PC-9 (cell line): ENCODE data around the gene ENO2. TPM values are rescaled to one million over a fixed set of nuclear protein-coding genes. Genes with fewer than 3 reads are reported as not detected.

Experiments
- BruUV-seq: library from RNA; stranded (reverse); fragments of 400-500 nt; replicated peaks from 2 replicates; lab custom pipeline; 2021; lab: Mats Ljungman, UMichigan
- CTCF ChIA-PET: fragments of 300-600 bp; sonication (Branson Sonifier 250); formaldehyde crosslinking; loops from one replicate; lab custom pipeline; 2022; ENCODE audit warnings: antibody characterized with exemption; lab: Charles Lee
- POLR2A ChIA-PET: fragments of 300-600 bp; sonication (Branson Sonifier 250); formaldehyde crosslinking; loops from one replicate; lab custom pipeline; 2022; ENCODE audit warnings: antibody characterized with exemption; ENCODE audit not compliant: unreplicated experiment; lab: Charles Lee
- DNase-seq, 2 experiments: peaks; one replicate each; pipeline versions ENCODE4 v3.0.0 to v3.0.0-alpha.2; 2015 to 2022; ENCODE audit warnings: mixed read lengths in 1 of 2
- H2AFZ ChIP-seq: fragments of 200-600 bp; sonication (generic); 2 replicates; pipeline ENCODE4 v1.8.1; 2017; ENCODE audit warnings: antibody characterized with exemption
- H3F3A ChIP-seq: fragments of 200-600 bp; sonication (generic); 2 replicates; pipeline ENCODE4 v1.8.1; 2017; ENCODE audit warnings: antibody characterized with exemption, mild to moderate bottlenecking, low read depth; ENCODE audit not compliant: insufficient read depth
- H3K27ac ChIP-seq: fragments of 200-600 bp; sonication (generic); 2 replicates; pipeline ENCODE4 v1.6.1; 2016; ENCODE audit warnings: mixed run types
- H3K27me3 ChIP-seq: fragments of 200-600 bp; sonication (generic); 2 replicates; pipeline ENCODE4 v1.6.1; 2016; ENCODE audit warnings: low read depth, mixed run types; ENCODE audit not compliant: insufficient read depth
- H3K36me3 ChIP-seq: fragments of 200-600 bp; sonication (generic); 2 replicates; pipeline ENCODE4 v1.6.1; 2016; ENCODE audit warnings: low read depth, mixed run types
- H3K4me1 ChIP-seq: fragments of 200-600 bp; sonication (generic); replicated peaks from 2 replicates; pipeline ENCODE4 v1.6.1; 2016; ENCODE audit warnings: mixed run types; ENCODE audit not compliant: insufficient read depth
- H3K4me2 ChIP-seq: fragments of 200-600 bp; sonication (generic); 2 replicates; pipeline ENCODE4 v1.6.1; 2017; ENCODE audit warnings: mixed run types
- H3K4me3 ChIP-seq: fragments of 200-600 bp; sonication (generic); 2 replicates; pipeline ENCODE4 v1.6.1; 2016; ENCODE audit warnings: mixed run types
- H3K79me2 ChIP-seq: fragments of 200-600 bp; sonication (generic); 2 replicates; pipeline ENCODE4 v1.6.1; 2017; ENCODE audit warnings: low read depth, mixed run types
- H3K9me2 ChIP-seq: fragments of 200-600 bp; sonication (generic); 2 replicates; pipeline ENCODE4 v1.8.1; 2017; ENCODE audit warnings: mild to moderate bottlenecking; ENCODE audit not compliant: insufficient read depth
- H3K9me3 ChIP-seq: fragments of 200-600 bp; sonication (generic); 2 replicates; pipeline ENCODE4 v1.8.1; 2016; ENCODE audit warnings: low read depth; ENCODE audit not compliant: insufficient read depth
- H4K20me1 ChIP-seq: fragments of 200-600 bp; sonication (generic); 2 replicates; pipeline ENCODE4 v1.8.1; 2017; ENCODE audit not compliant: insufficient read depth
- EZH2 ChIP-seq: fragments of 200-600 bp; sonication (generic); IDR thresholded peaks from 2 replicates; pipeline ENCODE4 v1.8.0; 2017; ENCODE audit warnings: antibody characterized with exemption, low read depth
- intact Hi-C: fragments of 100-400 bp; cut with micrococcal nuclease; formaldehyde crosslinking; loops from one replicate; pipeline ENCODE4 v1.10.0; 2022; ENCODE audit not compliant: unreplicated experiment
- total RNA-seq: library from RNA; stranded (reverse); gene quantifications from 2 replicates; pipeline ENCODE4 v1.2.3, GENCODE V29; 2021
- TF ChIP-seq, protein P1 (sequence below): fragments of 200-600 bp; sonication (generic); conservative IDR thresholded peaks from 2 replicates; pipeline ENCODE4 v1.6.1; 2017; ENCODE audit warnings: mixed run types, antibody characterized with exemption, mild to moderate bottlenecking, moderate library complexity

The ENO2 gene
- total RNA-seq, 1 experiment from 2014 or later: 38.8 TPM

- intact Hi-C loops: no loop called here
- Histone ChIP-seq H2AFZ (no peak overlapping the region), H3K79me2 (no peaks in the 10 kb centered on the region), H3K27me3 (no peaks in the 10 kb centered on the region), H4K20me1 (no peaks in the 10 kb centered on the region), H3K27ac (no peak overlapping the region), H3K9me3 (no peaks in the 10 kb centered on the region), H3K4me2 (no peak overlapping the region), H3K36me3 (peaks cover 5% of the 10 kb centered on the region; the same call in 1 of the 2 replicates), H3K9me2 (no peaks in the 10 kb centered on the region), H3K4me3 (no peak overlapping the region), H3F3A (peaks cover 58% of the 10 kb centered on the region), H3K4me1 (peaks cover 8% of the 10 kb centered on the region)
- BruUV-seq: no TSS peak
- no peak for DNase-seq
- TF ChIP-seq, protein P1, sequence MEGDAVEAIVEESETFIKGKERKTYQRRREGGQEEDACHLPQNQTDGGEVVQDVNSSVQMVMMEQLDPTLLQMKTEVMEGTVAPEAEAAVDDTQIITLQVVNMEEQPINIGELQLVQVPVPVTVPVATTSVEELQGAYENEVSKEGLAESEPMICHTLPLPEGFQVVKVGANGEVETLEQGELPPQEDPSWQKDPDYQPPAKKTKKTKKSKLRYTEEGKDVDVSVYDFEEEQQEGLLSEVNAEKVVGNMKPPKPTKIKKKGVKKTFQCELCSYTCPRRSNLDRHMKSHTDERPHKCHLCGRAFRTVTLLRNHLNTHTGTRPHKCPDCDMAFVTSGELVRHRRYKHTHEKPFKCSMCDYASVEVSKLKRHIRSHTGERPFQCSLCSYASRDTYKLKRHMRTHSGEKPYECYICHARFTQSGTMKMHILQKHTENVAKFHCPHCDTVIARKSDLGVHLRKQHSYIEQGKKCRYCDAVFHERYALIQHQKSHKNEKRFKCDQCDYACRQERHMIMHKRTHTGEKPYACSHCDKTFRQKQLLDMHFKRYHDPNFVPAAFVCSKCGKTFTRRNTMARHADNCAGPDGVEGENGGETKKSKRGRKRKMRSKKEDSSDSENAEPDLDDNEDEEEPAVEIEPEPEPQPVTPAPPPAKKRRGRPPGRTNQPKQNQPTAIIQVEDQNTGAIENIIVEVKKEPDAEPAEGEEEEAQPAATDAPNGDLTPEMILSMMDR: no peak
- CTCF ChIA-PET: interaction anchor here (0.7 to 1.4 kb wide), 3 partner anchors 14 to 30 kb away, joined by 3 to 4 read pairs (median 3); no protein-coding TSS in a partner anchor
- POLR2A ChIA-PET: interaction anchor here (0.6 kb wide), 1 partner anchor 169 kb away, joined by 3 read pairs; no protein-coding TSS in a partner anchor
Observed at GRCh38 chr12:6939191-6939540, 24.8 kb downstream of the ENO2 start.

- Histone ChIP-seq H3K4me2 (no peak overlapping the region), H3K36me3 (no peaks in the 10 kb centered on the region), H4K20me1 (no peaks in the 10 kb centered on the region), H2AFZ (no peak overlapping the region), H3F3A (peaks cover 54% of the 10 kb centered on the region), H3K4me1 (peaks cover 21% of the 10 kb centered on the region), H3K9me2 (no peaks in the 10 kb centered on the region), H3K9me3 (no peaks in the 10 kb centered on the region), H3K27ac (no peak overlapping the region), H3K27me3 (no peaks in the 10 kb centered on the region), H3K79me2 (peaks cover 11% of the 10 kb centered on the region; the same call in 1 of the 2 replicates), H3K4me3 (no peak overlapping the region)
- no TSS peak for BruUV-seq
- CTCF ChIA-PET: interaction anchor here (0.6 to 0.8 kb wide), 2 partner anchors 23 to 72 kb away, joined by 3 read pairs; no protein-coding TSS in a partner anchor
- TF ChIP-seq, protein P1: no peak
- no peak for TF ChIP-seq EZH2
- DNase-seq: no peak
- intact Hi-C loops: loop anchor here (5.0 kb wide), 1 partner anchor 189 kb away; the partner anchor contains the start of gene MLF2
- POLR2A ChIA-PET: interaction anchor here (0.5 to 0.6 kb wide), 3 partner anchors 67 to 87 kb away, joined by 3 to 6 read pairs (median 4); no protein-coding TSS in a partner anchor
Observed at GRCh38 chr12:6941267-6941666, 26.9 kb downstream of the ENO2 start.

DNA sequence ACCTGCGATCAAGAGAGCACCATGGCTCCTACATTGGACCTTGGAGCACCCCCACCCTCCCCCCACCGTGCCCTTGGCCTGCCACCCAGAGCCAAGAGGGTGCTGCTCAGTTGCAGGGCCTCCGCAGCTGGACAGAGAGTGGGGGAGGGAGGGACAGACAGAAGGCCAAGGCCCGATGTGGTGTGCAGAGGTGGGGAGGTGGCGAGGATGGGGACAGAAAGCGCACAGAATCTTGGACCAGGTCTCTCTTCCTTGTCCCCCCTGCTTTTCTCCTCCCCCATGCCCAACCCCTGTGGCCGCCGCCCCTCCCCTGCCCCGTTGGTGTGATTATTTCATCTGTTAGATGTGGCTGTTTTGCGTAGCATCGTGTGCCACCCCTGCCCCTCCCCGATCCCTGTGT lies 27.4 kb downstream of the ENO2 start:
- H3K27ac ChIP-seq: no peak overlapping the region
- H4K20me1 ChIP-seq: no peaks in the 10 kb centered on the region
- intact Hi-C loops: loop anchor here (2.0 to 5.0 kb wide), 2 partner anchors 69 to 189 kb away; partner anchors contain the start of genes MLF2 and SPSB2
- H3F3A ChIP-seq: peaks cover 50% of the 10 kb centered on the region
- CTCF ChIA-PET: interaction anchor here (0.8 kb wide), 1 partner anchor 72 kb away, joined by 3 read pairs; no protein-coding TSS in a partner anchor
- no peak overlapping the region for H2AFZ ChIP-seq
- H3K27me3 ChIP-seq: no peaks in the 10 kb centered on the region
- H3K36me3 ChIP-seq: no peaks in the 10 kb centered on the region
- H3K4me3 ChIP-seq: no peak overlapping the region
- peaks cover 22% of the 10 kb centered on the region for H3K4me1 ChIP-seq
- H3K9me2 ChIP-seq: no peaks in the 10 kb centered on the region
- no peak for DNase-seq
- H3K9me3 ChIP-seq: no peaks in the 10 kb centered on the region
- H3K4me2 ChIP-seq: no peak overlapping the region
- POLR2A ChIA-PET: interaction anchor here (0.5 to 0.6 kb wide), 2 partner anchors 67 to 75 kb away, joined by 3 to 6 read pairs; no protein-coding TSS in a partner anchor
- TF ChIP-seq, protein P1: no peak
- TF ChIP-seq EZH2: no peak
- BruUV-seq: no TSS peak
- peaks cover 13% of the 10 kb centered on the region; the same call in 1 of the 2 replicates for H3K79me2 ChIP-seq
